IPS DF 4.7 (cell line): ENCODE measurements around the gene SLC29A3.

Experiments
- DNase-seq: peaks from one replicate; pipeline ENCODE4 v3.0.0-alpha.2; 2013; ENCODE audit warnings: low spot score; ENCODE audit errors: extremely low read depth

SLC29A3 gene

DNA sequence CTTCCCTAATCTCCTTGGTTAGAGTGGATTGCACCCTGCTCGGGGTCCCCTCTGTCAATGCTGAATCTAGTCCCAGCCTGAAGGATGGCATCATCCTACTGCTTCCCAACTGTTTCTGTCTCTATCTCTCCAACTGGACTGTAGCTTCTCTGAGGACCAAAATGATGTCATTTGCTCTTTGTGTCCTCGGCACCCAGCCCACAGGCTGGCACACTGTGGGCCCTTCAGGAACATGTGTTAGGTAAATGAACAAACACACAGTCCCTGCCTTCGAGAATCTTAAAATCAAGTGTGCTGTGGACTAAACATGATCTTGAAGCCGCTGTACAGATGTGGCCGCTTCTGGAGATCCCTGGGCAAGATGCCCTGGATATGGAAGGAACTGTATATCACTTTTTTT, 72.6 kb downstream of the SLC29A3 start:
- no peak for DNase-seq

DNA sequence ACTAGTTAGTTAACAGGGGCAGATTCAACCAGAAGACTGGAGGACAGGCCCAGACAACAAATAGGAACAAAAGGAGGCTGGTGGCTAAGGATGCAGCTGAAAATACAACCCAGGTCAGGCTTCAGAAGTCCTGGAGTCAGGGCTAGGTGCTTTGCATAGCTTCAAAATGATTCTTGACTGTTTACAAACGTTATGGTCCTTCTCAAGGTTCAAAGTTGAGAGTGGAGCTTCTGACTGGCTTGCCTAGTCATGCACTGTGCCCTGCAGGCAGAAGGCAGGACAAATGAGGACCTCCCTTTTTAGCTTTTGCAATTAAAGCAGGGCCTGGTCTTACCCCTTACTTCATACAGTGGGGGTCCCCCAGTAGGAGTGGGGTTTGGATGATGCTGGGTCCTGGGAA, 73.2 kb downstream of the SLC29A3 start:
- DNase-seq: no peak

DNA sequence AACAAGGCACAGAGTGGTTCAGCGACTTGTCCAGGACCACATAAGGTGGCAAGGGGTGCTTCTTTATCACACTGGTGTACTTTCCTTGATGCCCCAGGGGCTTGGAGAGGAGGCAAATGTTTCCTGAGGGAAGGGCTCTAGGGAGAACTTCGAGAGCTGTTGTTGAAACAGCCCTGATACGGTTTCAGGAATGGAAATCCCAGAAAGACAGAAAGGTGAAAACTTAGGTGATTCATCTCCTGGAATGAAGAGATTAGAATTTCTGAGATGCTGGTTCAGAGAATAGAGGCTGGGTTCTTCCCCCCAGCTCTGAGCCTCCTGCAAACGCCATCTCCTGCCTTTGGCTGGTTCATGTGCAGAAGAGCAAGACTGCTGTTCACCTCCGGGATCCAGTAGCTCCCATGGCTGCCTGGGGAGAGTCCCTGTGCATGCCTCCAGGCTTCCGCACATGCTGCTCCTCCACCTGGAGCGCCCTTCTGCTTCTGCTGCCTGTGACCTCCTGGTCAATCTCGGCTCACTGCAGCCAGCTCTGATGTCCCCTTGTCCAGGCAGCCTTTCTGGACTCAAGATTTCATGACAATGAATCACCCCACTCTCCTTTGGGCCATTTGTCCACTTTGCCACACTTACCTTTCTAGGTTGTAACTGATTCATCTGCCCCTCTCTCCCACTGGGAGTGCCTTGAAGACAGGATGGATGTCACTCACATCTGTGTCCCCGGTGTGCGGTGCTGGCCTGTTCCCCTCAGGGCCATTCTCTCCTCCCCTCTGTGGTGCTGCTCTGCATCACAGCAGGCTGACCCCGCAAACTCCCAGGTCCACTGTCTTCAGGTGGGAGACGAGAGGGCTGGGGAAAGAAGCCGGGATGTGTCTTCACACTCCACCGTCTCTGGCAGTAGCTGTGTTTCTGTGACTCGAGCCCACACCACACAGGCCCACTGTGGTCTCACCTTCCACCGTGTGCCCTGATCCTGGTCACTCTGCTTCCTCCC, 74.0 kb downstream of the SLC29A3 start:
- DNase-seq: no peak

DNA sequence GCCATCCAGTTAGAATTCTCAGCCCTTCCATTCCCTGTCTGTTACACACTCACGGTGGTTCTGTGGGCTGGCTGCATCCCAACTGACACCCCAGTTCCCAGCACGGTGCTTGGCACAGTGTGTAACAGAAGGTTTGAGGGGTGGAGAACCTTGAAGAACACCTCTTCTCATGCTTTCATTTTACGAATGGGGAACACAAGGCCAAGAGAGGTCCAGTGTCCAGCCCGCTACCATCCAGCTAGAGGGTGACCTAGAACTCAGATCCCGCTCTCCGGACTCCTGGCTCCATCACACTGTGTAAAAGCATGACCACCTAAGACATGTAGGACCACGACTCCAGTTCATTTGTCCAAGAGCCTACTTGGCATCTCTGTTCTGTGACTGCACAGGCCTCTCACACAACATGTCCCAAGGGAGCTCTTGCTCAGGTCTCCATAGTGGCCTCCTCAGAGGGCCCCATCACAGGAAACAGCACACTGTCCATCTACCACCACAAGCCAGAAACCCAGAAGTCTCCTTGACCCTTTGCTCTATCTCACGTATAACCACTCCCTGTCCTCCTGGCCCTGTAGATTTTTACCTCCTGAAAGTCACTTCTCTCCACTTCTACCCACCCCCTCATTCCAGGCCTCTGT, 74.9 kb downstream of the SLC29A3 start:
- DNase-seq: no peak

DNA sequence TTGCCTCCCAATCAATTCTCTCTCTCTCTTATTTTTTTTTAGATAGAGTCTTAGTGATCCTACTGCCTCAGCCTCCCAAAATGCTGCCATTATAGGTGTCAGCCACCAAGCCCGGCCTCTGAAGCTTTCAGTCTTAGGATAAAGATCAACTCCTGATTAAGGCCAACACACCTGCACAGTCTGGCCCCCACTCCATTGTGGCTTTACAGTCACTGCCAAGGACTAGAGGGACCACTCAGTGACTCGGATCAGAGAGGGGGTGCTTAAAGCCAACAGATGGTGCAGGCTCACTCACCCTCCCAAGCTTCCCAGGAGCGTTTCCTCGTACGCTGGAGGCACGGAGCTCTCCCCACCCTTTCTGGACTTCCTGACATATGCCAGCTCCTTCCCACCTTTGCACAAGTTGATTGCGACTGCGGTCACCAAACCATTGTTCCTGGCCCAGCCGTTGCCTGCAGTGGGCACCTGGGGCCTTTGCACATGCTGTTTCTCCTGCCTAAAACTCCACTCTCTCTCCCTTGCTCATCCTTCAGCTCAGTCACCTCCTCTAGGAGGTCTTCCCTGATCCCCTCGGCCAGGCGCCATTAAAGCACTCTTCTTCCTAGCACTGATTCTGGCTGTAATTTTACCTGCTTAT, 76.0 kb downstream of the SLC29A3 start:
- no peak for DNase-seq

DNA sequence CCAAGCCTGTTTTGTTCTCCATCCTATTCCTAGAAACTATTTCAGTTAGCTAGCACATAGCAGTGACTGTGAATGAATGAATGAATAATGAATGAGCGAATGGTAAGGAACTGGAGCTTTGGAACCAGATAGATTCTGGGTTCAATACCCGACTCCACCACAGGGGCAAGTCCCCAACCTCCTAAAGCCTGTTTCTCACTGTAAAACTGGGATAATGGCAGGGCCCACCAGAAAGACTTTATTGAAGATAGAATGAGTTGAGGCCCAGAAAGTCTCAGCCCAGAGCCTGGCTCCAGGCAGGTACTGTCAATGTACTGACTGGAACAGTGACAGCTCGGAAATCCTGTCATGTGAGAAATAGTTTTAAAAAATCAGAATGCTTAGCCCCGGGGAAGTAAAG, 76.6 kb downstream of the SLC29A3 start:
- no peak for DNase-seq

DNA sequence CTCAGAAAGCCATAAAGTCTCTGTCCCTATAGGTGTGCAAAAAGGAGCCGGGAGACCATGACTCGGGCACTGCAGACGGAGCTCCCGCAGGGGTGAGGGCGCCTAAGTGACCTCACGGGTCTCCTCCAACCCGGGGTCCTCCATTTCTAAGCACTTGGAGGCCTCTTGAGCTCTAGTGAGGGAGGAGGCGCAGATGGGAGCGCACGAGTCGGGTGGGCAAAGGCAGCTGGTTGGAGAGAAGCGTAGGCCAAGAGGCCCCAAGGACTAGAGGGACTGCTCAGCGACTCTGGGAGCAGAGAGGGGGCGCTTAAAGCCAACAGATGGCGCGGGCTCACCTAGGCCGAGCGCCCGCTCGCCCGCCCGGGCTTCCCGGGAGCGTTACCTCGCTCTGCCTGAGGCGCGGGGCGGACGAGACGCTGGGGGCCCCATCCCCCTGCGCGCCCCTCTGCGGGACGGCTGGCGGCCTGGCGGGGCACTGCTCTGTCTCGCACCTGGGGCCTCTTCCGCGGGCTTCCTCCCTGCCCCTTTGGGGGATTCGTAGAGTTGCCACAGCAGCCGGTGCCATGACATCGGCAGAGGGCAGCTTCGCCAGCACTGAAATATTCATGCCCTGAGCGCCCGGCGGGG, 77.1 kb downstream of the SLC29A3 start:
- no peak for DNase-seq

DNA sequence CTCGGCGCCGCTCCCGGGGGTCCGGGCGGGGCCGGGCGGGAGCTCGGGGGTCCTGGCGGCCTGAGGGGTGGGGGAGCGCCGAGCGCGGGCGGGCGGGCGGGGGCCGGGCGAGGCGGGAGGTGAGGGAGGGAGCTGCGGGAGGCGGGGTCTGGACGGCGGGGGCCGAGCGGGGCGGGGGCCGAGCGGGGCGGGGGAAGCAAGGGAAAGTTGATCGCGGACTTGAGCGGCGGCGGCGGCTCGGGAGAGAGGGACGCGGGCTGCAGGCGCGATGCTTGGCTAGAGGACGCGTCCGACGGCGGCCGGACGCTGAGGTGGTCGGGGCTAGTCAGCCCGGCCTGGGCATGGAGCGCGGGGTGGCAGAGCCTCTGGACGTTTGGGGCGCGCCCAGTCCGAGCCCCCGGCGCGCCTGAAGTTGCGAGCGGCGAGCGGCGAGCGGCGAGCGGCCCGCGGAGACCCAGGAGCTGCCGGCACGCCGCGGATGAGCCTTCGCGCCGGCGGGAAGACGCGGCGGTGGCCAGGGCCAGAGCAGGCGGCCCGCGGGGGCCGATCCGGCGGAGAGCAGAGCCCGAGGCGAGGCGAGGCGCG, 77.7 kb downstream of the SLC29A3 start, which contains the start of gene CDH23:
TSS of gene CDH23 (plus strand) at position 210 of the 585 bp plus-strand sequence. CDS start 42,912 bp downstream, outside the sequence.
- no peak for DNase-seq

DNA sequence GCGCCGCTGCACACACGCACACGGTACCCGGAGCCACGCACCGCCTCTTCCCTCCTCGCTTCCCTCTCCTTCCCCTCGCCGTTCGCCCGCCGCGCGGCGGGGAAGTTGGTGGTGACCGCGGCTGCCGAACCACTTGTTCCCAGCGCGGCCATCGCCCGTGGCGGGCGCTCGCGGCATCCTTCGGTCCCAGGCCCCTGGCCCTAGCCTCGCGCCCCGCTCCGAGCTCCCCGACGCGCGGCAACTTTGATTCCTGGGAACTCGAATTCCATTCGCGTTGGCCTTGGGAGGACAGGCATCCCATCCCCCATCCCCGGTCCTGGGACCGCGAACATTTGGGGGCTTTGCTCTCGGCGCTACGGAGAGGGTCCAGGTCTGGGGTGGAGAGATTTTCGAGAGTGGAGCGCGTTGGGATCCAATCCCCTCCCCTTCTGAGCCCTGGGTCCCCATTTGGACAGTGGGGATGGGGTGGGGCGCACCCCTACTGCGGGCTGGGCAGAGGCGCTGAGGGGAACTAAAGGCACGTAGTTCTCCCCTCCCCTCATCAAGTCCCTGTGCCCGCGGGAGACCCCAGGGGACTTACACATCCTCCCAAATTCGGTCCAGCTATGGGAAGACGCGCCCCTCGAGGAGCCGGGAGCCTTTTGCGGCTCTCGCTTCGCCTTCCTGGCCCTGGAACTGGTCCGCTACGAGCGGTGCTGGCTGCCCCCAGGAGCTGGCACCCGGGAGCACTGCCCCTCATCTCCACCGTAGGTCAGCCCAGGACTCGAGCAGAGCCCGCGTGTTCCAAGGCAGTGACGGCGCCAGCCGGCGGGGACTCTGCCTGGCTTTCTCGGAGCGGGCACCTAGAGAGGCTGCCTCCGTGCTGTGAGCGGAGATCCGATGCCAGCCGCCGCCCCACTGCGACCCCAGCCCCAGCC, 78.5 kb downstream of the SLC29A3 start:
- no peak for DNase-seq

DNA sequence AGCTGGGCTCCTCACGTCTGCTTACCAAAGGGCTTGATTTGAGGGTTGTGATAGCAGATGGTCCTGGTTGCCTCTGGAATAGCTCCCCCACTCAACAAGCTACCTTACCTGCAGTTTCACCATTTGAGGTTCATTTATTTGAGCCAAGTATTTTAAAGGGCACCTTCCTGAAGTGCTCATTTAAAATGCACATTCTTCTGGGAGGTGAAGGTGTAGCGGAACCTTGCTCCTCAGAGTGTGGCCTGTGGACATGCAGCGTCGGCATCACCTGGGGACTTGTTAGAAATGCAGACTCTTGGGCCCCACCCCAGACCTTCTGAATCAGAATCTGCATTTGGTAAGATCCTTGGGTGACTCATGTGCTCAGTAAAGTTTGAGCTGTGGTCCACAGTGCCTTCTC, 79.9 kb downstream of the SLC29A3 start:
- DNase-seq: no peak

DNA sequence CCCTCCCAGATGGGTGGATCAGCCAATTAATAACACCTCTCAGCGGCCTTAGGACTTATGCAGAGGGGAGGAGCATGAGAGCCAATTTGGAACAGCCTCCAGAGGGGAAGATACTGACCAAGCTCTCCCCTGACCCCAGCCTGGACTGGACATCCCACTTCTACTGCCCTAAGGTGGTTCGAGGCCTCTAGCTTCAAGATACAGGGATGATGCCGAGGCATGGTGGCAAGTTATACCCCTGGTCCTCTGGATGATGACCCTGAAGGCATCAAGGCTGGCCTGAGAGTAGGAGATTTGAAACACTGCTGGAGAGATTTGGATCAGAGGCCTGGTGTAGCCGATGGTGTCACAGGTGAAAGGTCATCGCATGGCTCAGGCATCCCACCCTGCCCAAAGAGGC, 80.9 kb downstream of the SLC29A3 start:
- no peak for DNase-seq

DNA sequence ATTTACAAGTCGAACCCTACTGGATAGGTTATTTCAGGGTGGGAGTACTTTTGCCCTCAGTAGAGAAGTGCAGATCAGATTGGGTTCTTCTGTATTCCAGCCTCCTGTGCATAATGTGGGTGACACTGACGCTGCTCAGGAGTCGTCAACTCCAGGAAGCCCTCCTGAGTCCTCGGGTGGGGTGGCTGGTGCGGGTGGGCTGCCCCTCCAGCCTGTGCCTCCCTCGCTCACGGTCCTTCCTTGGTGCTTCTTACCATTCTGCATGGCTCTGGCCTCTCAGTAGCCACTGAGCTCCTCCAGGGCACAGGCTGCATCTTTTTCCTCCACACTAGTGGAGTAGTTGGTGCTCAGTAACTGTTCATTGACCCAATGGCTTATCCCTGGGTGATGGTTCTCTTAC, 82.0 kb downstream of the SLC29A3 start:
- no peak for DNase-seq

DNA sequence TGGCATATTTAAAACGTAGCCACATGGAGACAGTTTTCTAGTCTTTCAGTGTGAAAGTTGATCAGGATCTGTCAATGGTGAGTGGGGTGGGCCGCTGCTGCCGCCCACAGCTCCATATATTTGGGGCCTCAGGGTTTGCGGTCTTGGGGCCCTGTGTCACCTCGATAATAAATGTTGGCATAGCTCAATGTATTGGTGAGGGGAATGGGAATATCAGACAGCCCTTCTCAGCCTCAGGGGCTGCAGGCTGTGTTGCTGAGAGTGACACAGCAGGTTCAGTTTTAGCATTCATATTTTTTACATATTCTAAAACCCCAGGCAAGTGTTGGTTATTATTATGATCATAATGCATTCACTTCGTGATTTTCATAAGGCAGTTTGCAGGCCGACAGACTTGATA, 82.9 kb downstream of the SLC29A3 start:
- DNase-seq: no peak

DNA sequence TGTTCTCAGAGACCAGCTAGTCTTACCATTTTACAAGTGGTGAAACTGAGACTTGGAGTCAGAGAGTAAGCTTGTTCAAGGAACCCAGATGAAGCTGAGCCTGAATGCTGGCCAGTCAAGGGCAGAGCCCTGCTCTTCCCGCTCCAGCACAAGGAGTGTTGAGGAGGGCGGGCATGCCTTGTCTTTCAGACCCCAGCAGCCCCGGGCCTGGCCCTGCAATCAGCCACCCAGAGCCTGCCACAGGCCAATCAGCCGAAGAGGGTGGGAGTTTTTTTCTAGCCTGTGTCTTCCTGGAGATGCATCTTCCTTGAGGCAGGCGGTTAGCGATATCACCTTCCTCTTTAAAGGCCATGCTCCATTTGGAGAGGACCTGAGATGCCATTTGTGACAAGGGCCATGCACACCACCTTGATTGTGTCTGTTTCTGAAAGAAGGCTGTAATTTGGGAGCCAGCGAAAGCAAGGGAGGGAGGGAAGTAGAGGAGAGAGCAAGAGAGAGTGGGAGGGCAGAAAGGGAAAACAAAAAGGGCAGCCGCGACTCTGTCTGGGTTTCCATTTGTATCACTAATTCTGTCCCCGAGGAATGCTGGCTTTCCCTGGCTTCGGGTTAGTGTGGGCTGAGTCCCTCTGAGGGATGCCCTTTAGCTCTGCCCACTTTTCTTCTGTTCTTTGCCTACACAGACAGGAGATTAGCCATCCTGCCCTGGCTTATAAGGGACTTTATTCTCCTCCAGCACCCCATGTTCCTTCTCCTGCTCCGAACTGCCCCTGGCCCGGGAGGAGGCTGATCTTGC, 85.6 kb downstream of the SLC29A3 start:
- no peak for DNase-seq

DNA sequence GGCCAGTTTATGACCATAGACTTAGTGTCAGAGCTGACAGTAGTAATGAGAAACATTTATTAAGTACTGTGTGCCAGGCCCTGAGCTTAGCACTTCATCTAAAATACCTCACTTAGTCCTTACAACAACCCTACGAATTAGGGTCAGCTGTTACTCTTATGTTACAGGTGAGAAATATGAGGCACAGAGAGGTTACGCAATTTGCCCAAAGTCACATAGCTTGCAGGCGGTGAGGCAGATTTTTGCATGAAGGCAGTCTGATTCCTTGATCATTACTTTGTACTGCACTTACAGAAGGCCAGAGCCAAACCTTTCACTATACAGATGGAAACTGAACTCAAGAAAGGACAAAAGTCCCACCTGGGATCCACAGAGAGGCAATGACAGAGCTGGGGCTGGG, 87.8 kb downstream of the SLC29A3 start:
- DNase-seq: no peak

DNA sequence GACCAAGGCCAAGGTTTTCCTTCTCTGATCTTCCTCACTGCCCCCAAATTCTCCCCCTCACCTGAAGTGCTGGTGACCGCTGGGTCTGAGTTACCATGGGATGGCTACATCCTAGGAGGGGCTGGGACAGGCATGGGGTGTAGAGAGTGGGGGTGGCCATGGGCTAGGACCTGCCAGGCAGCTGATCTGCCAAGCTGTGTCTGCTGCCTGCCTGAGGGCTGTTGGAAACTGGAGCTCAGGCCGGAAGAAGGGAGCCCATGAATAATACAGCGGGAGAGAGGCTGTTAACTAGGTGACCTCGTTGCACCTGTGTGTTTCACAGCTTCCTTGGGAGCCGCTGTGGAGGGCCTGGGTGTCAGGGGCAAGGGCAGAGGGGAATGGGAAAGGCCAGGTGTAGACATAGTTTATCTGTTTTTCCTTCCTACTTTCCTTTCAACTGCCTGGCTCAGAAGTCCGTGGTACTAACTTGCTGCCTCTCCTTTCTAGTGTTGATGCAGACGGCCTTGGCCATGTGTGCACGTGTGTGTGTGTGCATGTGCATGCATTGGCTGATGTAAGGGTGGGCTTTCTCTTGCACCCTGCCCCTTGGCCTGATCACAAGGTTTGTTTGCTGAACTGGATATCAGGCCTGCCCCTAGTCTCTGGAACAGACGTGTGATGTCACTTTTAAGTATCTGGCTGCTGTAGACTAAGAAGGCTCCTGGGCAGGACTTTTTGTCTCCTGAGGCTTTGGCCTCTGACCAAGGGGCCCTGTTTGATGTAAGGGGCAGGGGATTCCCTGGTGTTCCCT, 89.6 kb downstream of the SLC29A3 start:
- no peak for DNase-seq

DNA sequence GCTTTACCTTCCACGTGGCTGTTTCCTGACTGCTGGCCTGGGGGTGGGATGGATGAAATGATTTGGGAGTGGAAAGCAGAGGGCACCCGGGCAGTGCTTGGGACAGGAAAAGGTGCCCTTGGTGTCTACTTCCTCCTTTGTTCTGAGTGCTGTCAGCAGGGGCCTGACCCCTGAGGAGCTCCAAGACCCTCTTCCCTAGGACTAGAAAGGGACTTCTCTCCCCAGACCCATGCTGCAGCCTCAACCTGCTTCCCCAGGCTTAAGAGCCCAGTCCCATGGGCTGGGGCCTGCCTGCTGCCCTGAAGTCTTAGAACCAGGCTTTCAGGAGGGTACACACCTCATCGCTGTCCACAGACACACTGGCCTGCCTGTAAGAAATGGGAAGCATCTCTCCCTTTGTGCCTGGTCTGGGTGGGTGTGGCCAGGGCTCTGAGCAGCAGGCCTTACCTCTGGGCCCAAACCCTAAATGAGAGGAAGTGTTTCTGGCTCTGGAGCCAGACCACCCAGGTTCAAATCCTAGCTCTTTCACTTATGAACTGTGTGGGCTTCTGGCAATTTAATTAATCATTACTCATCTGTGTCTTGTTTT, 90.6 kb downstream of the SLC29A3 start:
- no peak for DNase-seq
